HG02642 (cell line): ENCODE results near the gene SRRT.
"Not testable (repeated sequence)": the region's sequence is repeated elsewhere in the genome, so short reads cannot be mapped to it uniquely, and the experiment has no call there.

Experiments
- ATAC-seq: cut with Tn5 transposase; IDR thresholded peaks from one replicate; pipeline ENCODE4 v1.9.1; 2021; ENCODE audit warnings: mild to moderate bottlenecking; ENCODE audit not compliant: unreplicated experiment, poor library complexity

The SRRT gene

DNA sequence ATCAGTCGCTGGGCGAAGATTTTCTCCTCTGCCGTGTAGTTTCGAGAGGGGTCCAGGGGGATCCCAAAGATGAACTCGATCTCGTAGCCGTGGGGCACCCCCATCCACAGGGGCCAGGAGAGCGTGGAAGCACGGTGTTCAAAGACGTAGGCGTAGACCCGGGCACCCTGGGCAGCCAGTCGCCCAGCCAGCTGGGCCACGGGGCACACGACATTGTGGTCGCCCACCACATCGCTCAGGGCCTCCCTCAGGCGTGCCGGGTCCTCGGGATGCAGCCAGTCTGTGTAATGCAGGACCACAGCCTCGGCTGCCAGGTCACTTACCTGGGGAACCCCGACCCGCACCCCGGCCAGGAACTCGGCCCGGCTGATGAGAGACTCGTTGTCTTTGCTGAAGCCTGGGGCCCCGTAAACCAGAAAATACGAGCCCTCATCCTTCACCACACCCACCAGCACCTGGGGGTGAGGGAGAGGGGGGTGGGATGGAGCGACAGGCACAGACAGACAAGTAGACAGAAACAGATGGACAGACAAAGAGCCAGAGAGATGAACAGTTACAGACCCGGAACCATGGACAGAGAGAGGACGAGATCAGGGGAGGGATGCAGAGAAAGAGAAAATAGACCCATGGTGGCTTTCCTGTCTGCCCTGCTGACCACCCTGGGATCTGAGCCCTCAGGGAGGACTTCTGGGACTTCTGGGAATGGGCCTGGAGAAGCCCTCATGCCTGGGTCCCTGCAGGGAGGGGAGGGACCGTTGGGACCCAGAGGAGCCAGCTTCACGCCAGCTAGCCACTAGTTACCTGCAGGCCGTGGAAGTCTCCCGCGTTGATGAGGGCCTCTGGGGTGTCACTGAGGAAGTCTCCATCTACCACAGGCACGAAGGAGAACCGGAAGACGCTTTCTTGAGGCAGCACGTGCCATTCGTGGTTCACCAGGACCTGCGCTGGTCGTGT is 17.7 kb downstream of the SRRT start:
- ATAC-seq, result no peak

GRCh38 chr7:100893318-100893895 is 18.5 kb downstream of the SRRT start:
- ATAC-seq, result no peak

DNA sequence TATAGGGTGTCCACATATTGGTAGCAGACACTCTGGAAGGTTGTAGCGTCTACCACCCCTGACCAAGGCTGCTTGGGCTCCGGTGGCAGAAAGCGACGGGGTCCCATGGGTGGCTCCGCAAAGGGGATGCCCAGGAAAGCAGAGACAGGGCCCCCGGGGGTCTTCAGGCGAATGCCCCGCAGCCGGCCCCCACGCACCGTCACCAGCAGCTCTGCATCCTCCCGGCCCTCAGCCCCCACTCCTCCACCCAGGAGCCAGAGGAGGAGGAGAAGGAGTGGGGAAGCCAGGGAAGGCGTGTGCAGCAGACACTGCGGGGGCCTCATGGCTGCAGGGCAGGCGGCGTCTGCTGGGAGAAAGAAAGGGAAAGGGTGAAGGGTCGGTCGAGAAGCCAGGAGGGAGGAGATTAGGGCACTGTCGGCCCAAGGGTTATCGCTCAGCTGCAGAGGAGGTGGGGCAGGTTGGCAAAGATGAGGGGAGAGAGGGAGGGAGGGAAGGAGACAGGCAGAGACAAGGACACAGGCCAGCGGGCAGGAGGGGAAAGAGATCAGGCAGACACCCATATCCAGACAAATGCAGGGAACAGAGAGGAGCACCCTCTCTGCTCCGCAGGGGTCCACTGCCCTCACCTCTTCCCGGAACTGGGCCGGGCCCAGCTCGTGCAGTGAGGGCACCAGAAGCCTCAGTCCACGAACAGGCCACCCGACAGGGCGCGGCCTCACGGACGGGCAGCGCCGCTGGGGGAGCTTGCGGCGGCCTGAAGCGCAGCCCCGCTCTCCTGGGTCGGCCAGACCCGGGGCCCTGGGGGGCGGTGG is 19.2 kb downstream of the SRRT start:
- no peak for ATAC-seq

GRCh38 chr7:100894860-100895700 is 20.2 kb downstream of the SRRT start:
- ATAC-seq, result no peak

GRCh38 chr7:100895701-100895955 is 20.7 kb downstream of the SRRT start, which contains the start of gene ACHE:
Gene ACHE (minus strand): TSS chr7:100895888. CDS start chr7:100894232, 1,656 bp downstream.
- no peak for ATAC-seq

DNA sequence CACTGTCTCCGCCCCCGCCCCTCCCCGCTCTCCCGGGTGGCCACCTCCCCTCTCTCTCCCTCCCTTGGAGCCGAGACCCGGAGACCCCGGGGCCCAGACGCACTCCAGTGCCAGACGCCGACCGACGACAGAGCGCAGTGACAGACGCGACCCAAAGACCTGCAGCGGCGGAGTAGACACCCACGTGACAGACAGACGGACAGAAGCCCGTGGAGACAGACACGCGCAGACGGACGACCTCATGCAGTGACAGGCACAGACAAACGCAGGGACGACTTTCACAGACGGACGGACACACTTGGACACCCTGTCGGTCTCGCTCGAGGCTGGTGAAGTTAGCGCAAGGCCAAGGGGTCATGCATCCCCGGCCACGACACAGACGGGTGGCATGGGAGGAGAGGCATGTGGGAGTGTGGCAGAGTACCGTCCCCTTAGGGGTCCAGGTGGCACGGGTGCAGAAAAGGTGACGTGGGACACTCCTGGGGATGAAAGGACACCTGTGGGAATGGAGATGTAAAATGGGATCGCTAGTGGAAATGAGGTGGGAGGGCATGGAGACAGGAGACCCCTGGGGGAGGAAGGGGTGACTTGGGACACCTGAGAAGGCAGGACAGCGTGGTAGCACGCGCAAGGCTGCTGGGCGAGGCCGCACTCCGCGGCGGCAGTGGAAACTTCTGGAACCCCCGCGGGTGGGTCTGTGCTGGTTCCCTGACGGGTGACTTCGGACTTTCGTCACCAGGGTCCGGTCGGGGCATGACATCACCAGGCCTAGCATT is 21.2 kb downstream of the SRRT start:
- no peak for ATAC-seq

GRCh38 chr7:100896732-100897608 is 22.1 kb downstream of the SRRT start:
- no peak for ATAC-seq

DNA sequence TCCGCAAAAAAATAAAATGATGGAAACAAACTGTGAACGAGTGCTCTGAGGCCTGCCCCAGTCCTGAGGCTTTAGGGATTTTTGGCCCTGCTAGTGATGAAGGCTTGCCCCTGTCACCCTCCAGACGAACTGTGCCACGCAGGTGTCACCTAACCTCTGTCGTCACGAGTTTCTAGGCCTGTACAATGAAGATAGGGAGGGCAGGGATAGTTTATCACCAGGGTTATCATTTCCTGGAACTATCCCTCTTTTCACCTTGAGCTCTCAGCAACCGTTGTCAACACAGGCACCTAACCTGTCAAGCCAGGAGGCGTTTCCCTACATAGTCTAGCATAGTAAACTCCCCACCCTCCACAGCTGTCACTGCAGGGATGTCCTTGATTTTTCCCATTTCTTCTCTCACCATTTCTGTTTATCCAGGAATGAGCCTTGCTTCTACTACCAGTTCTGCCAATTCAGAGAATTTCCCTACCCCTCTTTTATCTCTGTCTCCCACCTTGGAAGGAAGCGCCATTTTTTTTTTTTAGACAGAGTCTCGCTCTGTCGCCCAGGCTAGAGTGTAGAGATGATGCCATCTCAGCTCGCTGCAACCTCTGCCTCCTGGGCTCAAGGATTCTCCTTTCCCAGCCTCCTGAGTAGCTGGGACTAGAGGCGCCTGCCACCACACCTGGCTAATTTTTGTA is 23.0 kb downstream of the SRRT start:
- no peak for ATAC-seq

DNA sequence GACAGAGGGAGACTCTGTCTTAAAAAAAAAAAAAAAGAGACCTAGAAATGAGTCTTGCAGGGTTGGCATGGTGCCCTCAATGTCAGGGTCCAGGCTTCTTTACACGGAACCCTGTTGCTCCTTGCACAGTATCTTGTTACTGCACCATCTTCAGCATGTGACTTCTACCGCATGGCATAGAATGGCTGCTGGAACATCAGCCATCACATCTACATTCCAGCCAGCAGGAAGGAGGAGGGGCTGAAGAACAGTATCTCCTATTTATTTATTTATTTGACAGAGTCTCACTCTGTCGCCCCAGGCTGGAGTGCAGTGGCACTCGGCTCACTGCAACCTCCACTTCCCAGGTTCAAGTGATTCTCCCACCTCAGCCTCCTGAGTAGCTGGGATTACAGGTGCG is 24.5 kb downstream of the SRRT start:
- ATAC-seq, result no peak

GRCh38 chr7:100900978-100901377 is 26.1 kb downstream of the SRRT start:
- ATAC-seq, result no peak

GRCh38 chr7:100901921-100902332 is 27.0 kb downstream of the SRRT start:
- ATAC-seq, result no peak

DNA sequence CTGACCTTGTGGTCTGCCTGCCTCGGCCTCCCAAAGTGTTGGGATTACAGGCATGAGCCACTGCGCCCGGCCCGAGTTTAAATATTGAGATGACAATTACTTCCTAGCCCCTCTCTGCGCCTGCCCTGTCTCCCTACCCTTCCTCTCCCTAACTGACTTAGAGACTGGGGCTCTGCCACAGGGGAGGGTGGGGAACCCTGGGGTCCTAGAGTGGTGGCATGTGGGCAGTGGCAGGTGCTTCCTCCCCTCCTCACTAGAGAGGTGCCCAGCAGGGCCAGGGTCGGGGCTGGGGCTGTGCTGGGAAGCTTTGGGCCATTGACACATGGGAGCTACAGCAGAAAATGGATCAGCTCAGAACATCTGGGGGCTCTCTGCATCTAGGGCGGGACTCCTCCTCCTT is 27.7 kb downstream of the SRRT start:
- no peak for ATAC-seq

DNA sequence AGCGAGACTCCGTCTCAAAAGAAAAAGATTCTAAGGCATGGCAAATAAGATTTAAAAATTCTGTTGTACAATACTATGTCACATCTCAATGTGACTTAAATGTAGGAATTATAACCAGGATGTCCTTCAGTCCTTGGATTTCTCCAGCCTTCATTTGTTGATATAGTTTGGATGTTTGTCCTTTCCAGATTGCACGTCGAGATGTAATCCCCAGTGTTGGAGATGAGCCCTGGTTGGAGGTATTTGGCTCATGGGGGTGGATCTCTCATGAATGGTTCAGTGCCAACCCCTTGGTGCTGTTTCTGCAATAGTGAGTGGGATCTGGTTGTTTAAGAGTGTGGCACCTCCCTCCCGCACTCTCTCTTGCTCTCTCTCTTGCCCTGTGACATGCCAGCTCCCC is 33.6 kb downstream of the SRRT start:
- ATAC-seq, result no peak

GRCh38 chr7:100910443-100910842 is 35.5 kb downstream of the SRRT start:
- not testable (repeated sequence) for ATAC-seq

- ATAC-seq, result no peak
These were observed 36.6 kb downstream of the SRRT start for GRCh38 chr7:100911484-100911883.

- no peak for ATAC-seq
These were observed 39.4 kb downstream of the SRRT start for GRCh38 chr7:100914208-100914878.

DNA sequence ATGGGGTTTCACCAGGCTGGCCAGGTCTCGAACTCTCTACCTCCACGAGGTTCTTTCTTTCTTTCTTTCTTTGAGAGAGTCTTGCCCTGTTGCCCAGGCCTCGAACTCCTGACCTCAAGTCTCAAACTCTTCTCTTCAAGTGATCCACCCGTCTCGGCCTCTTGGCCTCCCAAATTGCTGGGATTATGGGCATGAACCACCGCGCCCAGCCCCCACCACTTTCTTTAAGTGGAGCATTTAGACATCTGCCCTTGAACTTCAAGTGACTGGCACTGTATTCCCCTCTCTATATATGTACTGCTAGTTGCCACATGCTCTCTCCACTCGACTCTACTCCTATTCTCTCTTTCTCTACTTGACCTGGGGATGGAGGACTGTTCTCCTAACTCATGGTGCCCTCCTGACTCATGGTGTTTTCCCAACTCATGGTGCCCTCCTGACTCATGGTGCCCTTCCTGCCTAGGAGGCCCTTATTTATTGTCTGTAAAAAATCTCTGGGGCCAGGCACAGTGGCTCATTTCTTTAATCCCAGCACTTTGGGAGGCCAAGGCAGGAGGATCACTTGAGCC is 40.1 kb downstream of the SRRT start:
- no peak for ATAC-seq
